Prostate gland (tissue), 2 donors: Measurements from ENCODE around the gene MS4A4A. TPM values are rescaled to one million over a fixed set of nuclear protein-coding genes. Genes with fewer than 3 reads are reported as not detected.

Source experiments
- DNase-seq: peaks from one replicate; pipeline ENCODE4 v3.0.0-alpha.2; 2019; ENCODE audit warnings: low spot score
- H3K27ac ChIP-seq, 2 donors: fragments of 200-600 bp; sonication (generic); 2 replicates each; pipeline ENCODE4 v1.5.1; 2017 to 2019
- H3K27me3 ChIP-seq: fragments of 200-600 bp; sonication (generic); replicated peaks from 2 replicates; pipeline ENCODE4 v1.5.1; 2019; ENCODE audit not compliant: insufficient read depth
- H3K36me3 ChIP-seq, 2 donors: fragments of 200-600 bp; sonication (generic); 1 replicate in 1 of 2; 2 replicates in 1 of 2; pipeline versions ENCODE4 v1.5.1 to v1.8.1; 2017 to 2019
- H3K4me1 ChIP-seq: fragments of 200-600 bp; sonication (generic); replicated peaks from 2 replicates; pipeline ENCODE4 v1.5.1; 2019
- H3K4me3 ChIP-seq, 2 donors: fragments of 200-600 bp; sonication (generic); 2 replicates each; pipeline ENCODE4 v1.5.1; 2017 to 2019
- H3K9me3 ChIP-seq: fragments of 200-600 bp; sonication (generic); 2 replicates; pipeline ENCODE4 v1.5.1; 2017
- POLR2A ChIP-seq: fragments of 450-650 bp; IDR thresholded peaks from one replicate; pipeline ENCODE4 v1.6.1; 2016; ENCODE audit warnings: antibody characterized with exemption, mild to moderate bottlenecking
- POLR2AphosphoS5 ChIP-seq: sonication (generic); formaldehyde crosslinking; IDR thresholded peaks from one replicate; pipeline ENCODE4 v1.6.1; 2017; ENCODE audit warnings: antibody characterized with exemption
- WGBS: methylation state at CpG from one replicate; pipeline ENCODE4 v1.1.5; 2018; 5-methylcytosine and 5-hydroxymethylcytosine counted together
- intact Hi-C: fragments of 100-400 bp; cut with DNase I; formaldehyde crosslinking; loops from one replicate; pipeline ENCODE4 v1.14.2; 2022
- total RNA-seq, 2 donors: library from RNA; depleted of rRNA; stranded (reverse); fragments of >200 nt; gene quantifications; one replicate each; pipeline ENCODE4 v1.1.0, GENCODE V29; 2016
- TF ChIP-seq, protein P1 (sequence below), 4 experiments: fragments of 200-600 bp in 2 of 4; fragments of 450-650 bp in 2 of 4; sonication (generic) in 2 of 4; IDR thresholded peaks; 1 replicate in 3 of 4; 2 replicates in 1 of 4; pipeline ENCODE4 v1.5.1; 2016 to 2019; ENCODE audit warnings: antibody characterized with exemption in 4 of 4, mild to moderate bottlenecking in 2 of 4, moderate library complexity in 2 of 4

Gene MS4A4A
- total RNA-seq, 2 donors from 2014 or later = 2.1 to 10.6 TPM

DNA sequence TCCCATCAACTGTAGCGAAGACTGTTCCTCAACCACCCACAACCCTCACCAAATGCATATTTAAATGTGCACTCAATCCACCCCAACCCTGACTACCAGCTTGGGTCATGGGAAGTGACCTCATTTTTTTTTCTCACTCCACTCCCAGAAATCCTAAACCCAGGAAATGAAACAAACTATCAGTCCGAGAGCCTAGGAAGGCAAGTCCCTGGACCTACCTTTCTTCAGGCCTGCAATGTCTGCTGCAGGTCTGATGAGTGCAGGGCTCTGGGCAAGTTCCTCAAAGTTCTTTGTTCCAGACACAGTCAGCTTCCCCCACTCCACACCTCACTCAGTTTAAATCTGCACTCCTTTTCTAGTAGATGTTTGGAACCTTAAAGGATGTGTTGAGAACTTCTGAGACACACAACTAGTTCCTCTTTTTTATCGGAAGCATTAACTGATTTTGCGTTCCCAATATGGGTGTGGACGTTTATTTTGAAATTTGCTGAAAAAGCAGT lies 37.7 kb upstream of the MS4A4A start, which contains the start of gene MS4A4E:
TSS of gene MS4A4E (minus strand) at position 398 of the 500 bp plus-strand sequence. CDS start 13,082 bp downstream, outside the sequence.
- Histone ChIP-seq H3K4me1 (no peaks in the 10 kb centered on the region), H3K27me3 (no peaks in the 10 kb centered on the region), H3K27ac (no peak within 1 kb of the TSS), H3K36me3 (no peaks in the 10 kb centered on the region), H3K9me3 (no peaks in the 10 kb centered on the region), H3K4me3 (no peak within 1 kb of the TSS)
- WGBS = 84% methylated on average over 5 of the region's 5 CpGs
- TF ChIP-seq POLR2A = no peak
- TF ChIP-seq POLR2AphosphoS5 = no peak
- TF ChIP-seq, protein P1, sequence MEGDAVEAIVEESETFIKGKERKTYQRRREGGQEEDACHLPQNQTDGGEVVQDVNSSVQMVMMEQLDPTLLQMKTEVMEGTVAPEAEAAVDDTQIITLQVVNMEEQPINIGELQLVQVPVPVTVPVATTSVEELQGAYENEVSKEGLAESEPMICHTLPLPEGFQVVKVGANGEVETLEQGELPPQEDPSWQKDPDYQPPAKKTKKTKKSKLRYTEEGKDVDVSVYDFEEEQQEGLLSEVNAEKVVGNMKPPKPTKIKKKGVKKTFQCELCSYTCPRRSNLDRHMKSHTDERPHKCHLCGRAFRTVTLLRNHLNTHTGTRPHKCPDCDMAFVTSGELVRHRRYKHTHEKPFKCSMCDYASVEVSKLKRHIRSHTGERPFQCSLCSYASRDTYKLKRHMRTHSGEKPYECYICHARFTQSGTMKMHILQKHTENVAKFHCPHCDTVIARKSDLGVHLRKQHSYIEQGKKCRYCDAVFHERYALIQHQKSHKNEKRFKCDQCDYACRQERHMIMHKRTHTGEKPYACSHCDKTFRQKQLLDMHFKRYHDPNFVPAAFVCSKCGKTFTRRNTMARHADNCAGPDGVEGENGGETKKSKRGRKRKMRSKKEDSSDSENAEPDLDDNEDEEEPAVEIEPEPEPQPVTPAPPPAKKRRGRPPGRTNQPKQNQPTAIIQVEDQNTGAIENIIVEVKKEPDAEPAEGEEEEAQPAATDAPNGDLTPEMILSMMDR (IDR thresholded peaks at IDR 0.05) = no peak
- no peak for DNase-seq
- intact Hi-C loops = no loop called here

DNA sequence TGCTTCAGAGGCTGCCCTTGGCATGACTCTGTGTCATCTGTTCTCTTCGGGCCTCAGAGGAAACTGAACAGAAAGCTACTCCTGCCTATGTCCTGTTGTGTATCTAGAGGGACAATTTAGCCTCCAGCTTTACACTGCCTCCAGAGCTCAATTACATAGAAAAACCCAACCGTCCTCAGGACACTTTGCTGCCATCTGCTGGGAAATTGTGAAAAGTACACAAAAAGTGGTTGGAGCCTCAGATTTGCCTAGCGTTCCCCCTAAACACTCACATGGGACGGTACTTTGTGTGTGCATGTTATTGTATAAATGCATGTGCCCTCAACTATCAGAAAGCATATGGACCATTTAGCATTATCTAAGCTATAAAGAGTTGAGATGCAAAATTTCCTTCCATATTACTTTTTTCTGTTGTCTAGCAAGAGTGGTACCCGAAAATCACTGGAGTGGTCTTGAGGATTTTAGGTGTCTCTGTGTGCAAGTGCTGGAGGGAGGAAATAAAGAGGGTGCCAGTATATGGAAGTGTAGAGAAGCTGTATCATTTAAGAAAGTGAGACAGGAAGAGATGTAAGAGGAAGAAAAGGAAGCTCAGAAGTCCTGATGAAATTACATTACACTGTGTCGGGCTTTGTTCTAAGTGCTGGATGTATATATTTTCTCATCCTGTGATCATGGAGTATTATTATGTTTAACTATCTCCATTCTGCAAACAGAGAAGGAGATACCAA lies 28.8 kb upstream of the MS4A4A start:
- Histone ChIP-seq H3K27ac (no peak overlapping the region), H3K27me3 (no peaks in the 10 kb centered on the region), H3K9me3 (no peaks in the 10 kb centered on the region), H3K4me1 (no peaks in the 10 kb centered on the region), H3K36me3 (no peaks in the 10 kb centered on the region), H3K4me3 (no peak overlapping the region)
- intact Hi-C loops = no loop called here
- 44% methylated on average over 6 of the region's 6 CpGs for WGBS
- no peak for DNase-seq
- TF ChIP-seq POLR2AphosphoS5 = no peak
- TF ChIP-seq, protein P1 (IDR thresholded peaks at IDR 0.05) = peak in 3 of 4 experiments; percentile 15 to 44 (median 33)

DNA sequence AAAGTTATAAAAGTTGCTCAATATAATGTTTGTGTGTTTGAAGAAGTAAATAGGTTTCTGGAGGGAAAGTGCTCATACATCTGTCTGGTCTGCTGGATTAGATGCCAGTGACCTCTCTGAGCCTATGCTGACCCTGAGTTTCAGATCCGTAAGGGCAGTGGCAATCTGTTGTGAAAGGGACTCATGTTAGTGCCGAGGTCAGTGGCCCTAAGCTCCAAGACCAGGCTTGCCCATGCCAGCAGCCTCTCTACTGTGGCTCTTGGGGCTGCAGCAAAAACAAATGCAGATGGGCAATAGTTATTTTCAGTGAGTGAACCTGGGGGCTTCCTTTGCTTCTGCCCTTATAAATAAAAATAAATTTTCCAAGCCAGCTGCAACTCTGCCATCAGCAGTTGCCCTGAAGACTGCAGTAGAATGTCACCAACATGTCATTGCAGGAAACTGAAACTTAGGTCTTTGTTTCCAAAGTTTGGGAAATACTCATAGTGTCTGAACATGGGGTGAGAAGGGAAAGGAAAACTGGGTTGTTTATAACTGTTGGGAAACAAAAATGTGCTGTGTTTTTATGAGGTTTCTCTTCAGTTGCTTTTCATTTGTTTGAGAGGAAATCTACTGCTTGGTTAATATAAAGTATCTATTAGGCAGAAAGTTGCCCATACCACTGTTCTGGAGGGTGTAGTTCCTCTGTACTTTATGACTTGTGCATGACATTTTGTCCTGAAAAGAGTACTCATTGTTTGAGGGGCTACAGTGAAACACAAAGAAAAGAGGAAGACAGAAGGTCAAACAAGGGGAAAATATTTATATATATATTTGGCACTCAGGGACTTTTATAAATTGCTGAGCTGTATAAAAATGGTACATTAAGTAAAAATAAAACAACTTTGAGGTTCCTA lies 28.0 kb upstream of the MS4A4A start:
- no peaks in the 10 kb centered on the region for H3K9me3 ChIP-seq
- DNase-seq = no peak
- no peaks in the 10 kb centered on the region for H3K27me3 ChIP-seq
- intact Hi-C loops = no loop called here
- H3K4me1 ChIP-seq = no peaks in the 10 kb centered on the region
- no peaks in the 10 kb centered on the region for H3K36me3 ChIP-seq
- no peak overlapping the region for H3K4me3 ChIP-seq
- H3K27ac ChIP-seq = no peak overlapping the region
- TF ChIP-seq, protein P1 (IDR thresholded peaks at IDR 0.05) = no peak
- TF ChIP-seq POLR2AphosphoS5 = no peak
- TF ChIP-seq POLR2A = no peak
- 52% methylated on average over 2 of the region's 2 CpGs for WGBS

DNA sequence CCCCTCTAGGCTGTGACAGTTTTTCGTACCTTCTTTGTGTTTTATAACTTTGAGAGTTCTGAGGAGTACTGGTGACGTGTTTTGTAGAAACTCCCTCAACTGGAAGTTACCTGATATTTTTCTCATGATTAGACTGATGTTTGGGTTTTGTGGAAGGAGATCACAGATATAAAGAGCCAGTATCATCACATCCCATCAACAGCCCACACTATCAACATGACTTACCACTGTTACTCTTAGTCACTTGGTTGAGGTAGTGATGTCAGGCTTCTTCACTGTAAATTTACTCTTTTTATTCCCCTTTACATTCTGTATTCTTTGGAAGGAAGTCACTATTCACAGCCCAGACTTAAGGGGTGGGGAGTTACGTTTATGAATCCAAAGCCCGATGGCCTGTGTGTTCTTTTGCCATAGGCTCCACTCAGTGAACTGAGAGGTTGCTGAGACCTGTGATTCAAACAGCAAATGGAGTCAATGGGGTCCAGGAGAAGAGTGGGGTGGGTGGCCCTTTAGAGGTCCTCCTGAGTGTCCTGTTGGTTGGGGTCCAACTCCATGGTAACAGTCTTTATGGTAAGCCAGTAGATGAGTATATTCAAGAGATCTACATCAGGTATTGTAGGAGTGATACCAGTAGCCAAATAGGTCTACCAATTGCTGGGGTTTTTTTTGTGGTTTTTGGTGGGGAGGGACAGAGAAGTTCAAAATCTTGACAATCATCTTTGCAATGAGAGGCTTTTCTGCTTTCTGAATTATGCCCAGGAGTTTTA lies 22.3 kb upstream of the MS4A4A start:
- intact Hi-C loops = no loop called here
- WGBS = 78% methylated on average over 4 of the region's 4 CpGs
- no peak for TF ChIP-seq POLR2AphosphoS5
- TF ChIP-seq, protein P1 (IDR thresholded peaks at IDR 0.05) = no peak
- no peak for TF ChIP-seq POLR2A
- Histone ChIP-seq H3K4me1 (no peaks in the 10 kb centered on the region), H3K4me3 (no peak overlapping the region), H3K27me3 (no peaks in the 10 kb centered on the region), H3K9me3 (no peaks in the 10 kb centered on the region), H3K27ac (no peak overlapping the region), H3K36me3 (no peaks in the 10 kb centered on the region)
- DNase-seq = no peak
